BLaER1 (cell line): ENCODE results near the gene USP47.

ENCODE experiments used
- H3K27ac ChIP-seq: shearing (Covaris generic); formaldehyde crosslinking; 2 replicates; pipeline ENCODE4 v1.8.1; 2022
- H3K27me3 ChIP-seq: shearing (Covaris generic); formaldehyde crosslinking; 2 replicates; pipeline ENCODE4 v1.8.1; 2022
- H3K36me3 ChIP-seq: shearing (Covaris generic); formaldehyde crosslinking; 2 replicates; pipeline ENCODE4 v1.8.1; 2022
- H3K4me1 ChIP-seq: shearing (Covaris generic); formaldehyde crosslinking; 2 replicates; pipeline ENCODE4 v1.8.1; 2022
- H3K4me2 ChIP-seq: shearing (Covaris generic); formaldehyde crosslinking; 2 replicates; pipeline ENCODE4 v1.8.1; 2022
- H3K4me3 ChIP-seq: shearing (Covaris generic); formaldehyde crosslinking; 2 replicates; pipeline ENCODE4 v1.8.1; 2022
- H3K9ac ChIP-seq: shearing (Covaris generic); formaldehyde crosslinking; 2 replicates; pipeline ENCODE4 v1.8.1; 2022
- H3K9me3 ChIP-seq: shearing (Covaris generic); formaldehyde crosslinking; 2 replicates; pipeline ENCODE4 v1.8.1; 2022
- H4K20me1 ChIP-seq: shearing (Covaris generic); formaldehyde crosslinking; 2 replicates; pipeline ENCODE4 v1.8.1; 2022
- Cebpa-rat ChIP-seq: shearing (Covaris generic); IDR thresholded peaks from 2 replicates; pipeline ENCODE4 v1.8.1; 2022

USP47 gene

DNA sequence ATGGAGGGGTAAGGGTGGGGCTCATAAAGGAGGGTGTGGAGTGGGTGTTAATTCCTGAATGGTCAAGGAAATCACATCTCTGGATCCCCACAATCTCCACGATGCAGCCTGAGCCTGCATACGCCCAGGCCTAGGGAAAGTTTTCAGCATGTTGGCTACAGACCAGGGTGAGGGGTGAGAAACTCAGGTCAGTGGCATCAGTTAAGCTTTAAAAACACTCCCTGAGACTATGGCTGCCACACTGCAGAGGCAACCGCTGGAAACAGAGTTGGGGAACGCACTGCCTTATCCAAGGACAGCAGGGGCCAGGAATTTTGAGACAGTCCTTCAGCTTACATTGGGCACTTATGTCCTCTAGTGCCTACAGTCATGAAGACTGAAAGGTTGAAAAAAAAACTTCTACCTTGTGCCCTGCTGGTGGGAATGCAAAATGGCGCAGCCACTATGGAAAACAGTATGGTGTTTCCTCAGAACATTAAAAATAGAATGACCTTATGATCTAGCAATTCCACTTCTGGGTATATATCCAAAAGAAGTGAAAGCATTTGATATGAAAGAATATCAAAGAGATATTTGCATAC, 147.0 kb downstream of the USP47 start:
- Histone ChIP-seq H3K9me3 (peaks cover 4% of the 10 kb centered on the region; the same call in 1 of the 2 replicates), H3K4me2 (no peak overlapping the region), H3K36me3 (no peaks in the 10 kb centered on the region), H3K27me3 (no peaks in the 10 kb centered on the region), H3K4me3 (no peak overlapping the region), H3K27ac (no peak overlapping the region), H3K9ac (no peak overlapping the region), H3K4me1 (peaks cover 24% of the 10 kb centered on the region), H4K20me1 (no peaks in the 10 kb centered on the region)
- no peak for TF ChIP-seq Cebpa-rat

DNA sequence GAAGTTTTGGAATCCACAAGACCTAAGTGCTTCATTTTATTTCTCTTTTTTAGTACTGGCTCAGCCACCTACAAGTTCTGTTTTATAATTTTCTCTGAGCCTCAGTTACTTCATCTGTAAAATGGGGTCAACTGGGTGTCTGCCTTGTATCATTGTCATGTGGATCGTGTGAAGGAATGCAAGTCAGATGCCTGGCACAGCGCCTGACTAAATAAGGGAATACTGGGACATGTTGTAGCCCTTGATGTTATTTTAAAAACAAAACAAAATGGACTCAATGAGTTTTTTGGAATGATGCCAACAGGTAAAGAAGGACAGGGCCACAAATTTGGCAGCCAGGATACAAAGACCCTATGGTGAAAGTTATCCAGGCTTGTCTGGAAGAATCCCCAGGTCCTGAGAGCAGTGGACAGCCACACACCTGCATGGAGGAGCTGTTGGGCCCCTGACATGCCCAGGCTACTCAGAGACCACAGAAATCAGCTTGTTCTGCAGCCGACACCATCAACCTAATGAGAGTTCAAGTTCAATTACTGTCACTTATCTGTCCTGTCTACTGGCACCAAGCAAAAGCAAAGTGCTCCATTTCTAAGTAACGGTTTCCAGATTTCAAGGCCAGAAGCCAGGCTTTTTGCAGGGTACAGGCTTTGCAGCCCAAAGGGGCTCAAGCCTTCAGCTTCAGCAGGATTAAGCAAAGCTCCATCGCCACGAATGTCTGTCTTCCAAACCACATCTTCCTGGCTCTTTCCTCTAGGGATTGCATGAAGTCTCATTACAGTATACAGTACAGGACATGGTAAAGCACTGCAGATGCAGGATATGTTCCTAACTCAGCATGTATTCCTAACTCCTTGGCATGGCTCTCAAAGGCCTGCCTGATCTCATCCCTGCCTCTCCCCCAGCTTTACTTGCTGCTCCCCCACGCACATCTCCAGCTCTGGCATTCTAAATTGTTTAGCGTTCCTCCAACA, 148.3 kb downstream of the USP47 start:
- Histone ChIP-seq H3K36me3 (no peaks in the 10 kb centered on the region), H3K4me3 (no peak overlapping the region), H3K4me2 (peak overlapping the region; percentile 47), H3K27ac (no peak overlapping the region), H3K4me1 (peaks cover 11% of the 10 kb centered on the region), H3K27me3 (no peaks in the 10 kb centered on the region), H3K9ac (no peak overlapping the region), H4K20me1 (no peaks in the 10 kb centered on the region), H3K9me3 (peaks cover 4% of the 10 kb centered on the region; the same call in 1 of the 2 replicates)
- no peak for TF ChIP-seq Cebpa-rat

DNA sequence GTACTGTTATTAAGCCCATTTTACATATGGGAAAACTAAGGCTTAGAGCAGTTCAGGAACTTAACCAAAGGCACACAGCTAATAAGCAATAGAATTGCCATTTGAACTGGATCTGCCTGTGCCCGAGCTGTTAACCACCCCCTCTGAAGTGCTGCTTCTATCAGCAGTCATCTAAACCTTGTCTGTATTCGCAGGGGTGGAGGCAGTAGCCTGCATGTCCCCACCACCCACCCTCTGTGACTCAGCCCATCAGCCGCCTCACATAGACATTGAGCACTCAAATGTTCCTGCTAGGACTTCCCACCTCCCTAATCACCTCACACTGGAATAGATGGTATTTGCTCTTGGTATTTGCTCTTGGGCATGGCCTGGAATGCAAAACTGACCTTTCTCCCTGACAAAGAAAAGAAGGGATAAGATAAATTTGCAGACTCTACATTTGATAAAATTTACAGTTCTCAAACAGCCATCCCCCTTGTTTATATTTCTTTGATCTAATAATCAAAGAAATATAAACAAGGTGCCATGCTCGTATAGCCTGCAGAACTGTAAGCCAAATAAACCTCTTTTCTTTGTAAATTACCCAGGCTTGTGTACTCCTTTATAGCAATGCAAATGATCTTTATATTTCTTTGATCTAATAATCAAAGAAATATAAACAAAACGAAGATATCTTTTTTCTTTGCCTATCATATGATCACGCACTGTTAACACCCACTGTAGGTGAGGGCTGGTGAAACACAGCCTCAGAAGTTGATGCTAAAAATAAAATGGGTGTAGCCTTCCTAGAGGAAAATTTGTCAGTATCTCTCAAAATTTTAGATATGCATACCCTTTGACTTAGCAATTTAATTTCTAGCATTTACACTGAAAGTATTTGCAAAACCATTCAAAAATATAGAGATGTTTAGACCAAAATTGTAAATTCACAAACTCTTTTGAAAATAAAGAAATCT, 150.8 kb downstream of the USP47 start:
- TF ChIP-seq Cebpa-rat: no peak
- Histone ChIP-seq H3K4me3 (no peak overlapping the region), H3K27ac (no peak overlapping the region)

DNA sequence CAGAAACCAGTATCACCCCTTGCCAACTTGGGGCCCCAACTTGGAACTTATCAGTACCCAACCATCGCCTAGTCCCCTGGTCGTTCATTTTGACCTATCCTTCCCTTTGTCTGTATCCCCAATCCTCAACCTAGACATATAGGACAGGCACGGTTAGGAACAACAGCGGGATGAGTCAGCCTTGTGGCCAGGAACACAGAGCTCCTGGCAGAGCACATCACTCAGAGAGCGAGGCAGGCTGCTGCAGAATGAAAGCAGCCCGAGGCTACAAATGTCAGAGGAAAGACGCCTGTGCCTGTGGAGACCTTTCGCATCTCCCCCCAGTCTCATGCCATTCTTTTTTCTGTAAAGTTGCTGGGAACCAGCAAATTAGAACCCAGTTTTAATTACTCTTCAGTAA, 152.1 kb downstream of the USP47 start:
- Histone ChIP-seq H3K4me1 (peaks cover 17% of the 10 kb centered on the region), H3K4me3 (no peak overlapping the region), H4K20me1 (no peaks in the 10 kb centered on the region), H3K4me2 (no peak overlapping the region), H3K9me3 (no peaks in the 10 kb centered on the region), H3K27ac (no peak overlapping the region), H3K9ac (no peak overlapping the region), H3K27me3 (no peaks in the 10 kb centered on the region), H3K36me3 (no peaks in the 10 kb centered on the region)
- no peak for TF ChIP-seq Cebpa-rat

More for the DNA sequence above, 150.8 kb downstream of the USP47 start:
- Histone ChIP-seq H3K36me3 (no peaks in the 10 kb centered on the region), H3K4me1 (peaks cover 17% of the 10 kb centered on the region), H3K9ac (no peak overlapping the region), H3K4me2 (no peak overlapping the region), H4K20me1 (no peaks in the 10 kb centered on the region), H3K27me3 (no peaks in the 10 kb centered on the region), H3K9me3 (0 out of 2 replicates have a peak, but pooled peaks cover under 1% of the 10 kb centered on the region)

DNA sequence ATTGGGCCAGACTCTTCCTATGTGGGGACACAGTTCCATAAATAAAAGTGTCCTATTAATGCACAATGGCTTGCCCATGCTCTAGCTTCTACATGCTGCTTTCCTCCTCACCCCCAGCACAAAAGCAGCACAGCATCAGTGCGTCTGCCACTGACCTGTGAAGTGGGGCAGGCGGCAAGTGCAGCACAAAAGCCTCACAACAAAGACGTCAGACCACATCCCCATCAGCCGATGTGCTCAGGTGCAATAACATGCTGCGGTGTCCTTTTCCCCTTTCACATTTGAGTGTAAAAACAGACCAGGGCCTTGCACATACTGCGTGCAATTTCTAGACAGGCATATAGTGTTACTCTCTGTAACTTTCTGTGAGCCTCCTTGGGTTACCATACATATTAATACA, 153.8 kb downstream of the USP47 start:
- H3K4me1 ChIP-seq: peaks cover 8% of the 10 kb centered on the region
- no peak overlapping the region for H3K27ac ChIP-seq

DNA sequence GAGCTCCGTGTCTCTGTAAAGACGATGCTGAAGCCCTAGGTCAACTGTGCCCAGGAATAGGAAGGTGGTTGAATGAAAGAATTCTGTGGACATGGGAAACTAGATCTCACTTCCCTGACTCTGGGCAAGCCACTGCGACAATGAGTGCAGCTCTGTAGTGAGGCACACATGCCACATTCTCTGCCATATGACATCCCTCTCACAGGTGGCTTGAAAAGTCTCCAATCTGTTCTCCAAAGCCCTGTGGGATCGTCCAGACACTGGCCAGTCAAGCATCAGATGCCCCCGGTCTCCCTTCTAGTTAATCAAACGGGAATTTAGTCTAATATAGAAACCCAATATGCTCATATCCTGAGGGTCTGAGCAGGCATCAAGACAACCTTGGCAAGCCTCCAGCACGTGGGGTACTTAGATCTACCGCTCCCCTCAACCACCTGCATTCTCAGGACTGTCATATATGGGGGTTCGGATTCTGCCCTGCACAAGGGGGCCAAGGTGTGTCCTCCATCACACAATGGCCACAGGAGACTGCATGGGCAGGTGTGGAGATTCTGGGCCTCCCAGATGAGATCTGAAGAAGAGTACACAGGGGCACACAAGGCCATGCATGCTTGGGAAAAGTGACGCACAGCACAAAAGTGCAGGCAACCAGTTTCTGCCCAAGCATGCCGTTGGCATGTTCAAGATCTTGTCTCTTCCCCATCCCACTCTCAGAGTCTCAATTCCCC, 154.7 kb downstream of the USP47 start:
- no peak for TF ChIP-seq Cebpa-rat
- no peak overlapping the region for H3K9ac ChIP-seq
- no peaks in the 10 kb centered on the region for H3K27me3 ChIP-seq
- no peak overlapping the region for H3K4me3 ChIP-seq
- H3K36me3 ChIP-seq: no peaks in the 10 kb centered on the region
- H4K20me1 ChIP-seq: no peaks in the 10 kb centered on the region
- 0 out of 2 replicates have a peak, but pooled peaks cover 6% of the 10 kb centered on the region for H3K4me1 ChIP-seq
- H3K4me2 ChIP-seq: no peak overlapping the region
- no peaks in the 10 kb centered on the region for H3K9me3 ChIP-seq
- H3K27ac ChIP-seq: no peak overlapping the region

More for the DNA sequence above, 153.8 kb downstream of the USP47 start:
- Histone ChIP-seq H4K20me1 (no peaks in the 10 kb centered on the region), H3K4me2 (no peak overlapping the region), H3K27me3 (no peaks in the 10 kb centered on the region), H3K9me3 (no peaks in the 10 kb centered on the region), H3K36me3 (no peaks in the 10 kb centered on the region), H3K9ac (no peak overlapping the region), H3K4me3 (no peak overlapping the region)
- no peak for TF ChIP-seq Cebpa-rat

DNA sequence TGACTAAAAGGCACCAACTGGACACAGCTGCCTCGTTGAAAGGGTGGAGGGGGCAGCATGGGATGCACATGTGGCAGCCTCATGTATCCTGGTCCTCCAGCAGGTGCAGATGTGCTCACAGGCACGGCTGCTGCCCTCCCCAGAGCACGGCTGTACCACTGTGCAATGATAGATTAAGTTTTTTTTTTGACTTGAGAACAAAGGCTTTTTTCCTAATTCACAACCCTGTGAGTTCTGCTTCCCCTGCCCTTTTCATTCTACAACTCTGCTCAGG, 155.2 kb downstream of the USP47 start:
- Histone ChIP-seq H3K27ac (no peak overlapping the region), H4K20me1 (no peaks in the 10 kb centered on the region), H3K4me3 (no peak overlapping the region), H3K4me1 (0 out of 2 replicates have a peak, but pooled peaks cover 6% of the 10 kb centered on the region), H3K4me2 (no peak overlapping the region), H3K9me3 (no peaks in the 10 kb centered on the region), H3K9ac (no peak overlapping the region), H3K27me3 (no peaks in the 10 kb centered on the region), H3K36me3 (no peaks in the 10 kb centered on the region)
- TF ChIP-seq Cebpa-rat: no peak

DNA sequence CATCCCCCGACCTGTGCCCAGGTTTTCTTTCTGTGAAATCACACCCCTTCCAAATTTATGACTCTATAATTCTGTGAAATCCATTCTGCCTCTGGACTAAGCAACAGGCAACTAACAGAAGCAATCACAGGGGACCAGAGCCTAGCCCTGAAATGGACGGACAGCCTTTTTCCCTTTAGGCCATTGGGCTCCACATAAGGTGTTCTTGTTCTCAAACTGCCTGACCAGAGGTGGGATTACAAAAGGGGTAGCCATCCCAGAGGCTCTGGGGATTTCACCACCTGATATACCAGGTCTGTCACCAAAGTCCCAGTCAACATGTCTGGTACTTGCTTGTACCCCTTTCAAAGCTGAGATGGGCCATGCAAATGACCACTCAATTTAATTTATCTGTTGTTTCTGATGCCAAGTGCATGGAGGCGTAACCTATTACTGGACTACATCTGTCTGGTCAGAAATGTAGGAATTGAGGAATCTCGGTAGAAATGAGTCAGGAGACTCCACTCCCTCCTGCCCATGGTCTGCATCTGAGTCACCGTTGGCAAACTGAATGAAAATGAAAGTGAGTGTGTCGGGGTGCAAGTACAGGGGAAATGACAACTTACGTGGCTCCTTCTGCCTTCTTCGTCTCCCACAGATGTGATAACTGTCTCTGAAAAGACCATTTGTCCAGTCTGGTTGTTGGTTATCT, 156.5 kb downstream of the USP47 start:
- no peak for TF ChIP-seq Cebpa-rat

More for the DNA sequence above, 156.5 kb downstream of the USP47 start:
- H3K4me1 ChIP-seq: 0 out of 2 replicates have a peak, but pooled peaks cover 6% of the 10 kb centered on the region
- no peaks in the 10 kb centered on the region for H3K9me3 ChIP-seq
- no peak overlapping the region for H3K4me3 ChIP-seq
- no peaks in the 10 kb centered on the region for H3K36me3 ChIP-seq
- H3K4me2 ChIP-seq: no peak overlapping the region
- H3K27me3 ChIP-seq: no peaks in the 10 kb centered on the region
- H3K27ac ChIP-seq: no peak overlapping the region
- no peak overlapping the region for H3K9ac ChIP-seq
- H4K20me1 ChIP-seq: no peaks in the 10 kb centered on the region
